Renal pelvis (tissue), 4 donors: ENCODE results near the gene CADM2. TPM values are rescaled to one million over a fixed set of nuclear protein-coding genes. Genes with fewer than 3 reads are reported as not detected.
A peak's percentile ranks its signal among the peaks of the same experiment; 100 is the strongest.
"Not testable (repeated sequence)": the region's sequence is repeated elsewhere in the genome, so short reads cannot be mapped to it uniquely, and the experiment has no call there.

Experiments
- DNase-seq: peaks from one replicate; pipeline ENCODE4 v3.0.0-alpha.2; 2013
- polyA plus RNA-seq, 3 donors: library from polyadenylated mRNA; unstranded; fragments of 120-200 nt; gene quantifications; one replicate each; pipeline ENCODE4 v1.2.1, GENCODE V29; 2013; ENCODE audit not compliant: insufficient read length in 3 of 3

Gene CADM2
- polyA plus RNA-seq, 3 donors: 0.38 to 0.57 (median 0.44) TPM

DNA sequence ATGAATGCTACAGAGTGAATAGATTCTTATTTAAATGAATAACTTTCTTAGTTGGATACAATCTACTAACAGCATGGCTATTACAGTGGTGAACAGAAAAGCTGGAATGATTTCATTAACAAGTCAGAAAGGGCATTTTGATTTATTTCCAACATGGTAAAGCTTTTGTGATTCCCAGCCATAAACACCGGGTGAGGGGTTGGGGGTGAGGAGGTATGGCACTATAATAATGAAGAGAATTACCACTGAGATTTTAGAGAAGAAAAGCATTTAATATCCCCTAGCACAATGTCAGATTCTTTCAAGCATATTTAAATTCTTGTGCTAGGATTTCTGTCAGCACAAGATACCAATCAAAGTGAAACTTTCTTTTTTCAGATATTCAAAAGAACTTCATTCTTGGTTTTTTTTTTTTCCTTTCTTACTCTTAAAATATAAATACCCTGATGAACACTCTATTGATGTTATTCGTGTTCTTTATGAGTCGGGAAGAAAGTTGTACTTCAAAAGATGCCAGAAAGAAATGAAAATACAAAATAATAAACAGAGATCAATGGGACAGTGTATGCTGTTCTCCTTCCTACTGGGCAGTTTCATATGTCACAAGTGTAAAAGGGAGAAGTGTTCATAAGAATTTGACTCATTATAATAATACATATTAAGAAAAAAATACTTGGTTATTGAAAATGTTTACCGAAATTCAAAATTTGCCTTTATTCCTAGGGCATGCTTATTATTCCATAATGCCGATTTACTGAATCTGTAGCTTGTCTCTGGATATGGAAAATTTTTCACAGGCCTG is 522.8 kb downstream of the CADM2 start:
- no peak for DNase-seq

GRCh38 chr3:85482213-85482490 is 523.4 kb downstream of the CADM2 start:
- no peak for DNase-seq

GRCh38 chr3:85483986-85484385 is 525.2 kb downstream of the CADM2 start:
- no peak for DNase-seq

- DNase-seq: no peak
Measured at GRCh38 chr3:85487375-85487774, 528.6 kb downstream of the CADM2 start.

DNA sequence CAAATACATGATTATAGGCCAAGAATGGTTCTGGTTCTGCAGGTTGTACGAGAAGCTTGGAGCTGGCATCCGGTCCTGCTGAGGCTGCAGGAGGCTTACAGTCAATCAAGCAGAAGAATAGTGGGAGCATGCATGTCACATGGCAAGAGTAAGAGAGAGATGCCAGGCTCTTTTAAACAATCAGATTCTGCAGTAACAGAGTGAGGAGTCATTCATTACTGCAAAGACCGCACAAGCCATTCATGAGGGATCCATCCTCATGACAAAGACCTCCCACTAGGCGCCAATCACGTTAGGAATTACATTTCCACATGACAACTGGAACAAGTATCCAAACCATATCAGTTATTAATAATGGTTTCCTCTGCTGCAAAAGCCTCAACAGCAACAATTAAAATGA is 536.8 kb downstream of the CADM2 start:
- no peak for DNase-seq

GRCh38 chr3:85498177-85498576 is 539.4 kb downstream of the CADM2 start:
- no peak for DNase-seq

DNA sequence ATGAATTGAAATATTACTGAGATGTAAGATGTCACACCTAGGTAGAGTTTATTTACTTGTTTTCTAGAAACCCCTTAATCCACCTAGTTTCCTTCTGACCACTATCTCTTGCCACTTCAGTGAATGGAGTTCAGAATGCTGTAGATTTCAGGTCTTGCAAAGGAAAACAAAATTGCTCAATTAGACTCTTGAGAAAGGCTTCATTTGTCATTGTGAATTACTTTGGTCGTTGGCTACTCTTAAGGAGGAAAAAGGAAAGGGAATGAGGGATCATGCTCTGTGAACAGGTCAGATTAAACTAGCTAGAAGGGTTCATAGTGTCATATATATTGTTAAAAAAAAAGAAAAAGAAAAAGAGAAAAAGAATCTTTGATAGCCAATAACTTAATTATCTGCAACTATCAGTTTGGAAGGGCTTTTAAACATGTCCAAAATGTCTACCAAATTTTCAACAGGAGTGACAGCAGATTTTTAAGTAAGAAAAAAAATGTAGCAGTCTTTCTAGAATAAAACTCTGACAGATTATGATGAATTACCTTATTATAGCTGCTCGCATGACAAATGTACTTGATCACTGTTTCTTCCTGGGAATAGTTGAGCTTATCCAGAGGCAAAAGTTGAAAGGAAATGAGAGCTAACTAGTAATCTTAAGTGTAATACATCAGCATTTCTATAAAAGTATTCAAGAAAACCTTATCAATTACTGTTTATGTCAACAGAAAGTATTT is 543.5 kb downstream of the CADM2 start:
- DNase-seq: no peak

GRCh38 chr3:85504129-85504784 is 545.5 kb downstream of the CADM2 start:
- DNase-seq: not testable (repeated sequence)

DNA sequence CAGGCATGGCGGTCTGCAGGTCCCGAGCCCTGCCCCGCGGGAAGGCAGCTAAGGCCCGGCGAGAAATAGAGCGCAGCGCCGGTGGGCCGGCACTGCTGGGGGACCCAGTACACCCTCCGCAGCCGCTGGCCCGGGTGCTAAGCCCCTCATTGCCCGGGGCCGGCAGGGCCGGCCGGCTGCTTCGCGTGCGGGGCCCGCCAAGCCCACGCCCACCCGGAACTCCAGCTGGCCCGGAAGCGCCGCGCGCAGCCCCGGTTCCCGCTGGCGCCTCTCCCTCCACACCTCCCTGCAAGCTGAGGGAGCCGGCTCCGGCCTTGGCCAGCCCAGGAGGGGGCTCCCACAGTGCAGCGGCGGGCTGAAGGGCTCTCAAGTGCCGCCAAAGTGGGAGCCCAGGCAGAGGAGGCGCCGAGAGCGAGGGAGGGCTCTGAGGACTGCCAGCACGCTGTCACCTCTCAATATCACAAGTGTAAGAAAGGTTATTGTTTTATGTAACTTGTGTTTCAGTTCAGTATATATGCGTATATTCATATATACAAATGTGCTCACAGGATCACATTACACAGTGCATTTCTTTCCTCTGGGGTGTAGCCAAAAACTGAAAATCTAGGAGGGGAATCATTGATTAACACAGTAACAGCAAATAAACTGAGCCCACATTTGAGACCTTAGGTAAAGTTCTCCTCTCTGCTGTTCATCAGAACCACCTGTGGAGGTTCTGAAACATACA is 546.2 kb downstream of the CADM2 start:
- DNase-seq: not testable (repeated sequence)

GRCh38 chr3:85507052-85507451 is 548.3 kb downstream of the CADM2 start:
- not testable (repeated sequence) for DNase-seq

DNA sequence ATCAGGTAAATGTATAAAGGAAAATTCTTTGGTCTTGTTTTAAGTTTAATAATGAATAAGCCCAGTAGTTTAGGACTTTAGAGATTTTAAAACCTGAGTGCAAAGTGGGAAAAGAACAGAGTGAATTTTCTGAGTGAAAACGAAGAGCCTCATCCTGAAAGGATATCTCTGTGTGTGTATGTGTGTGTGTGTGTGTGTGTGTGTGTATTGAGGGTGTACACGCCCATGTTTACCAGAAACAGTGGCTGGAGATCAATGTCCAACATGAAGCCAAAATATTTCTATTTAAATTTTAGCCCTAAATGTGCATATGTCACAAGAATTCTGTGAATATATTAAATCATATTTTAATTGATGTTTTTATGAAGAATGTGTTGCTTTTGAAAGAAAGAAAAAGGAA is 549.9 kb downstream of the CADM2 start:
- no peak for DNase-seq

- no peak for DNase-seq
Measured at GRCh38 chr3:85516146-85516545, 557.4 kb downstream of the CADM2 start.

GRCh38 chr3:85524104-85524503 is 565.3 kb downstream of the CADM2 start:
- DNase-seq: no peak

DNA sequence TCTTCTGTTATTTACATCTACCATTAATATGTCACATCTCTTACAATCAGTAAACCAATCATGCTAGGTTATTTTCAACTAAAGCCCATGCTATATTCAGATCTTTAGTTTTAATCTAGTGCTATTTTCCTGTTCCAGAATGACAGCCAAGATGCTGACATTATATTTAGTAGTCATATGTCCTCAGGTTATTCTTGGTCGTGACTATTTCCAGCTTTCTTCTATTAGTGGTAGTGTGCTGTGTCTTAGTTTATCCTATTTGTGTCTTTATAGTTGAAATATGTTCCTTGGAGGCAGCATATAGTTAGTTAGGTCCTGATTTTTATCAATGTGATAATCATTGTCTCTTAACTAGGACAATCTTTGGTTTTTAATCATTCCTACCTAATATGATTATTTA is 566.5 kb downstream of the CADM2 start:
- DNase-seq: no peak

DNA sequence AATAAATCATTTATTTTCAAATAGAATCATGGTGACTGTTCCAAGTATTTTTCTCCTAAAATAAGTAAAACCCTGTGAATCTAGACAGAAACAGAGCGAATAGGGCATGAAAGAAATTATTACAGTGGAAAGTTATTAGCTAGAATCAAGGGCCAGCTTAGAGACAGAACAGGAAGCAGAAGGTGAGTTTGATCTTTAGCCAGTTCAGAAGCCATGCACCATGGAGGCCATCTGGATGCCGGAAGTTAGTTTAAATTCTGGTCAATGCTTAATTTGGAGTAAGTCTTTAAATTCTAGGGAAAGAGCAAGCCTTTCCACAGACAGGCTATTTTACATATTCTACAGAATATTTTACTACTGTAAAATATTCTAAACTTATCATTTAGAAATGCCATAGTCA is 574.8 kb downstream of the CADM2 start:
- no peak for DNase-seq

DNA sequence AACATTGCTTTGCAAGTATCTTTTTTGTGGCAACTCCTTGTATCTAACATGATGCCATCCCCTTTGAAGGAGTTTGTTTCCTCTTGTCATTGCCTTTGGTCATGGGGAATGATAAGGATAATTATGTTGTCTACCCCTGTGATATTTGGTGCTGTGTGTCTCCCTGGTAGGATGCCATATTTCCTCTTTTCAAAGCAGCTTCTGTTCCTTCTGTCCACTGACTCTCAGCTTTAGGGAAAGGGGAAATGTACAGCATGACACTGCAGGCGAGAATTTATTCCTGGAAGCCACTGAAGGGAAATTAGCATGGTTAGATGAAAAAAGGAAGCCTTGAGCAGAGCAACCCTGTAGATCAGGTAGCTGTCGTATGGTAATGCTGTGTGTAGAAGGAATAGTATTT is 576.7 kb downstream of the CADM2 start:
- no peak for DNase-seq

DNA sequence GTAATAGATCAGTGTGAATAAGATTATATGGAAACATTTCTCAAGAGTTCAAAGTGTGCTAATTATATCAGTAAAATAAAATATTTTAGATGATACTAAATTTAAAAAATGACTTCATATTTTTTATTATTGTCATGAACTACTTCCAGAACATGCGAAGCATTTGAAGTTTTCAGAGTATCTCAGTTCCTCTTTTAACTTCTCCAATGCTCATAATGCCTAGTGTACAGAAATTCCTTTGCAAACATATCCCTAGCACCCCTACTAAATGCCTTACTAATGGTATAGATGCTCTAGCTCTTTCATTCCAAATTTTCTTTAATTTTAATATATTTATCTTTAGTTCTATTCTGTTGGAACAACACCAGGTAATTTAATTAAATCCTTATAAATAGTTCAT is 580.4 kb downstream of the CADM2 start:
- no peak for DNase-seq

DNA sequence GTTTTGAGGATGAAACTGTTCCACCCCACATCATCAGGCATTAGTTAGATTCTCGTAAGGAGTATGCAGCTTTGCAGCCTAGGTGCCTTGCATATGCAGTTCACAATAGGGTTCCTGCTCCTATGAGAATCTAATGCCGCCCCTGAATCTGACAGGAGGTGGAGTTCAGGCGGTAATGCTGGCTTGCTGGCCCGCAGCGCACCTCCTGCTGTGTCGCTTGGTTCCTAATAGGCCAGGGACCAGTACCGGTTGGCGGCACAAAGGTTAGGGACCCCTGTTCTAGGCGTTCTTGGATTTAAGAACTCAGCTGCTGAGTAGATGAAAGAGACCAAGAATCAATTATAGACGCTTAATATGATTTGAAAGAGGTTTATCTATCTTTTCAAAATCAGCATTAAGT is 595.4 kb downstream of the CADM2 start:
- no peak for DNase-seq

GRCh38 chr3:85560088-85560785 is 601.4 kb downstream of the CADM2 start:
- DNase-seq: no peak

DNA sequence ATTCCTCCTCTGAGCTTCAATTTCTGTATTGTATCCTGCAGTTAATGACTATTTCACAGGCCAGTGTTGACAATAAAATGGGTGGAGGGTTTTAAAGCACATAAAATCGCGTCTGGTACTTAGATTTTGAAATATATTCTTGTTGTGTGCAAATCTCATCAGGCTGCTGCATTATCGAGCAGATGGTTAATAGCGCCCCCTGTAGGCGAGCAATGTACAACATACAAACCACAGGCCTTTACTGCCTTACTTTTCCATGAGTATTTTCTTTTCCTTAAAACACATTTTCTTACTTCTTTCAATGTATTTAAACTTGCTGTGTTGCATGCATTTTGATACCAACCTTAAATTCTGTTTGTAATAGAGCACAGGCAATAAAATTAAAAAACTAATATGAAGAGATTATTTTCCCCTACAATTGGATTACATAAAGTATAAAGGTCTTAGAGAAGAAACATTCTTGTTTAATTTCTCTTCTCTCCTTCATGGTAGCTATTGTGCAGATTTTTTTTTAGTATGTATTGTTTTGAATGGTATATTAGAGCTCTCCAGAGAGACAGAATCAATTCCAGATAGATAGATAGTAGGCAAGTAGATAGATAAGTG is 608.4 kb downstream of the CADM2 start:
- DNase-seq: peak; percentile 3

- DNase-seq: no peak
Measured at GRCh38 chr3:85570819-85571218, 612.0 kb downstream of the CADM2 start.
